ENCODE results near the gene TP53AIP1.
"Not testable (repeated sequence)": the region's sequence is repeated elsewhere in the genome, so short reads cannot be mapped to it uniquely, and the experiment has no call there.

The TP53AIP1 gene

DNA sequence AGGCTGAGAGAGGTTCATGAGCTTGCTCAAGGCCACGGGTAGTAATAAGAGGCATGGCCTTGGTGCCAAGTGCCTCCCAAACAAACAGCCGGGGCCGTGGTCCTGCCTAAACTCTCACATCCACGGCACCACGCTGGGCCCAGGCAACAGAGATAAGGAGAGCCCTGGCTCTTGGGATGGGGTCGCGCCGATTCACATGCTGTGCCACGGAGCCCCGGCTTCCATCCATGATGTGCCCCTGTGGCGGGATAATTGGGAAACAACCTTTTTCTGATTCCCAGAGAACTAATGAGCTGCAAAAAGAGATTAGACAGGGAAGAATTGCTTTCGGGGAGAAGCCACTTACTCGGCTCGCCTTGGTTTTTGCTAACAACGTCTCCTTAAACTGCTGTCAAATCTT is 22.0 kb downstream of the TP53AIP1 start:
- FAIRE-seq = no peak

DNA sequence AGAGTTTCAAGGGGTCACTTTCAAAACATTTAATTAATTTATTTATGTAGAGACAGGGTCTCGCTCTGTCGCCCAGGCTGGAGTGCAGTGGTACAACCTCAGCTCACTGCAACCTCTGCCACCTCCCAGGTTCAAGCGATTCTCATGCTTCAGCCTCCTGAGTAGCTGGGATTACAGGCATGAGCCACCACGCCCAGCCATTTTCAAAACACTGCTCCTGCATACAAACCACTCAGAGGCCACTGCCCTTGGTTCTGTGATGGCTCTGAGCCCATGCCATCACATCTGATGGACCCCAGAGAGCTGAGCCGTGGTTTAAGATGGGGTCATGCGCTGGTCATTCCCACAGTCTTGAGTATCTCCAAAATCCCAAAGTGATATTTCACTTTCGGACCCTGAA is 23.0 kb downstream of the TP53AIP1 start:
- DNase-seq (ENCODE audit: insufficient read length, low spot score); FAIRE-seq: not testable (repeated sequence)

More for the DNA sequence above, 22.0 kb downstream of the TP53AIP1 start:
- TF ChIP-seq POLR2AphosphoS5 (IDR thresholded peaks at IDR 0.05; ENCODE audit: low read depth, low read length) = no peak
- TF ChIP-seq POU2F2 (IDR thresholded peaks at IDR 0.05; ENCODE audit: low read depth, low read length) = no peak
- no peak for TF ChIP-seq SPI1 (IDR thresholded peaks at IDR 0.05; ENCODE audit: low read depth, low read length)
- no peak for DNase-seq (ENCODE audit: insufficient read length, low spot score)

DNA sequence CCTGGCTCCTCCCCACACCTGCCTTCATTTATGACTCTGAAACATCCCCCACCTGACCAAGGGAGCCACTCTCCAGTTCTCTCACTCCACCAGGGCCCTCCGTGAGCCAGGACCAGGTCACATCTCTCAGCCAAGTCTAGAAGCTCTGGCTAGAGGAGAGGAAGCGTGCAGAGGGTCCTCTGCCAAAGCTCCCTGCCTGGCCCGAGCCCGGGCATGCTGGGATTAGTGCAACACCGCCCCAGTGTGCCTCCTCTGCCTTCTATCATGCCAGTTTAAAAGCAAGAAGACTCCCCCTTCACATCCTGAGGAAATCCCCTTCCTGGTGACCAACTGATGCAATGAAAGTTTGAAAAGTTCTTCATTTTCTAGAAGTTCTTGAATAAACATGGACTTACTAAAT is 23.5 kb downstream of the TP53AIP1 start:
- FAIRE-seq = no peak
- DNase-seq (ENCODE audit: insufficient read length, low spot score) = no peak
- TF ChIP-seq POLR2A (IDR thresholded peaks at IDR 0.05; ENCODE audit: low read depth, low read length) (no peak), TAF1 (IDR thresholded peaks at IDR 0.05; ENCODE audit: low read depth, low read length) (no peak), POLR2AphosphoS5 (IDR thresholded peaks at IDR 0.05; ENCODE audit: low read depth, low read length) (no peak), POU2F2 (IDR thresholded peaks at IDR 0.05; ENCODE audit: low read depth, low read length) (no peak), SPI1 (IDR thresholded peaks at IDR 0.05; ENCODE audit: low read depth, low read length) (no peak), PAX5 (IDR thresholded peaks at IDR 0.05; ENCODE audit: insufficient read depth, low read length, severe bottlenecking) (no peak)

DNA sequence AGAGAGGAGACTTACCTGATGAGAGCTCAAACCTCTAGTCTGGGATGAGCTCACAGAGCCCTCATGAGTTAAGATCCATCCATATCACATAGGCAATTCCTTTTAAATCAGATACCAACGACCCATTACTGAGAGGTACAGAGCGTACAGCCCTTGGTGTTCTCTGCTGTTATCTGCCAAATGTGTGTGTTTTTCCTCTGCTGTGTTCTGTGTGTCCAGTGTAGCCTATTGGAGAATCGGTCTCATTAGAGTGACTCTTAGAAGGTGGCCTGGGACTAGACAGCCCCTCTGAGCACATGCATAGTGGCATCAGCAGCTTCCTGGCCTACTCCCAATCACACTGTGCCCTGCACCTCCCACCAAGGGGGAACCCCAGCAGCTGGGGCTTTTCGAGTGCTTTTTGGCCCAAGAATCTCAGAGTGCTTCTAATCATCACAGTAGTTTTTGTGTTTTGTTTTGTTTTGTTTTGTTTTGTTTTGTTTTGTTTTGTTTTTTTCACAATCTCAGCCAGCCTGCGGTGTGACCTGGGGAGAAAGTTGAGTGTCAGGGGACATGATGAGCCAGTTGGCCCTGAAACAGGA is 25.4 kb downstream of the TP53AIP1 start:
- FAIRE-seq (no peak), DNase-seq (ENCODE audit: insufficient read length, low spot score) (no peak)
- TF ChIP-seq POU2F2 (IDR thresholded peaks at IDR 0.05; ENCODE audit: low read depth, low read length) (no peak), POLR2A (IDR thresholded peaks at IDR 0.05; ENCODE audit: low read depth, low read length) (no peak), TAF1 (IDR thresholded peaks at IDR 0.05; ENCODE audit: low read depth, low read length) (no peak), POLR2AphosphoS5 (IDR thresholded peaks at IDR 0.05; ENCODE audit: low read depth, low read length) (no peak), SPI1 (IDR thresholded peaks at IDR 0.05; ENCODE audit: low read depth, low read length) (no peak), PAX5 (IDR thresholded peaks at IDR 0.05; ENCODE audit: insufficient read depth, low read length, severe bottlenecking) (no peak)

DNA sequence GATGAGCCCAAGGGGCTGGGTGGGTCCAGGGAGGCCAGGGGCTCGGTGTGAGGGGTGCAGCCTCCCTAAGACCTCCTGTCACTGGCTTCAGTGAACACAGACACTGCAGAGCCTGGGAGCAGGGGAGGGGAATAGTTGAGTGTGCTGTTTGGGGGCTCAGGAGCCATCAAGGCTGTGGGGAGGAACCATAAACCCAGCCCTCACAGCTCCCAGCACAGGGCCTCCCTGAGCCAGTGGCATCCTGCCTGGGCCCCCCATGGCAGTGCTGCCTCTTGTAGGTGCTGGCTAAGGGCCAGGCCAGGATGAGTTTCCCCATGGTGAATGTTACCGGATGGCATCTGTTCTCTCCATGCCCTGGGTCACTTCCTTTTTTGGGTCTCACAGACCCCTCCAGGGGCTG is 26.0 kb downstream of the TP53AIP1 start:
- FAIRE-seq (no peak), DNase-seq (ENCODE audit: insufficient read length, low spot score) (no peak)
- no peak for TF ChIP-seq TAF1 (IDR thresholded peaks at IDR 0.05; ENCODE audit: low read depth, low read length)
- no peak for TF ChIP-seq POLR2A (IDR thresholded peaks at IDR 0.05; ENCODE audit: low read depth, low read length)
- no peak for TF ChIP-seq POU2F2 (IDR thresholded peaks at IDR 0.05; ENCODE audit: low read depth, low read length)

DNA sequence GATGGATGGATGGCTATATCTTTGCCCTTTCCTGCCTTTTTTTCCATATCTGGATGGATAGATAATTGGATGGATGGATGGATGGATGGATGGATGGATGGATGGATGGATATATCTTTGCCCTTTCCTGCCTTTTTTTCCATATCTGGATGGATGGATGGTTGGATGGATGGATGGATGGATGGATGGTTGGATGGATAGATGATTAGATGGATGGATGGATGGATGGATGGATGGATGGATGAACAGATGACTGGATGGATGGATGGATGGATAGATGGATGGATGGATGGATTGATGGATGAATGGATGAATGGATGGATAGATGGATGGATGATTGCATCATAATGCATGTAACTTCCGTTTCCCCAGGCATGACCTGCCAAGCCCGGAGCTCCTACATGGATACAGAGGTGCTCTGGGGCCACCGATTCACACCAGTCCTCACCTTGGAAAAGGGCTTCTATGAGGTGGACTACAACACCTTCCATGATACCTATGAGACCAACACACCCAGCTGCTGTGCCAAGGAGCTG is 26.6 kb downstream of the TP53AIP1 start:
- no peak for FAIRE-seq
- TF ChIP-seq POLR2AphosphoS5 (IDR thresholded peaks at IDR 0.05; ENCODE audit: low read depth, low read length) (no peak), PAX5 (IDR thresholded peaks at IDR 0.05; ENCODE audit: insufficient read depth, low read length, severe bottlenecking) (no peak), POU2F2 (IDR thresholded peaks at IDR 0.05; ENCODE audit: low read depth, low read length) (no peak), TAF1 (IDR thresholded peaks at IDR 0.05; ENCODE audit: low read depth, low read length) (no peak), POLR2A (IDR thresholded peaks at IDR 0.05; ENCODE audit: low read depth, low read length) (no peak), SPI1 (IDR thresholded peaks at IDR 0.05; ENCODE audit: low read depth, low read length) (no peak)
- no peak for DNase-seq (ENCODE audit: insufficient read length, low spot score)

DNA sequence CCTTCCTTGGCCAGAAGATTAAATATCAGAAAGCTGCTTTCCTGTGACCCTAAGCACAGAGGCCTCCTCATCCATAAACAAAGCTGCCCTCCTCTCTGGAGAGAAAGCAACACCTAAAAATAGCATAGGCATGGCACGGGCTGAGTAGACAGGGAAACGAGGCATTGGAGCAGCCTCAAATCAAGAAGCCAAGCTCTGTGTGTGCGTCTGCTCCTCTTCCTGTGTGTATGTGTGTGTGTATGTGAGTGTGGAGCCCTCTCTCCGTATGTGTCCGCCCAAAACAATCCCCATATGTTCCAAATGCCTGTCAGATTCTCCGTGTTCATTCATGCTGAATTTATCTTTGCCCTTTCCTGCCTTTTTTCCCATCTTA is 27.5 kb downstream of the TP53AIP1 start:
- DNase-seq (ENCODE audit: insufficient read length, low spot score) = no peak
- FAIRE-seq = no peak
- TF ChIP-seq PAX5 (IDR thresholded peaks at IDR 0.05; ENCODE audit: insufficient read depth, low read length, severe bottlenecking) = no peak
- TF ChIP-seq SPI1 (IDR thresholded peaks at IDR 0.05; ENCODE audit: low read depth, low read length) = no peak
- no peak for TF ChIP-seq POLR2AphosphoS5 (IDR thresholded peaks at IDR 0.05; ENCODE audit: low read depth, low read length)
- TF ChIP-seq POLR2A (IDR thresholded peaks at IDR 0.05; ENCODE audit: low read depth, low read length) = no peak
- no peak for TF ChIP-seq TAF1 (IDR thresholded peaks at IDR 0.05; ENCODE audit: low read depth, low read length)
- TF ChIP-seq POU2F2 (IDR thresholded peaks at IDR 0.05; ENCODE audit: low read depth, low read length) = no peak

DNA sequence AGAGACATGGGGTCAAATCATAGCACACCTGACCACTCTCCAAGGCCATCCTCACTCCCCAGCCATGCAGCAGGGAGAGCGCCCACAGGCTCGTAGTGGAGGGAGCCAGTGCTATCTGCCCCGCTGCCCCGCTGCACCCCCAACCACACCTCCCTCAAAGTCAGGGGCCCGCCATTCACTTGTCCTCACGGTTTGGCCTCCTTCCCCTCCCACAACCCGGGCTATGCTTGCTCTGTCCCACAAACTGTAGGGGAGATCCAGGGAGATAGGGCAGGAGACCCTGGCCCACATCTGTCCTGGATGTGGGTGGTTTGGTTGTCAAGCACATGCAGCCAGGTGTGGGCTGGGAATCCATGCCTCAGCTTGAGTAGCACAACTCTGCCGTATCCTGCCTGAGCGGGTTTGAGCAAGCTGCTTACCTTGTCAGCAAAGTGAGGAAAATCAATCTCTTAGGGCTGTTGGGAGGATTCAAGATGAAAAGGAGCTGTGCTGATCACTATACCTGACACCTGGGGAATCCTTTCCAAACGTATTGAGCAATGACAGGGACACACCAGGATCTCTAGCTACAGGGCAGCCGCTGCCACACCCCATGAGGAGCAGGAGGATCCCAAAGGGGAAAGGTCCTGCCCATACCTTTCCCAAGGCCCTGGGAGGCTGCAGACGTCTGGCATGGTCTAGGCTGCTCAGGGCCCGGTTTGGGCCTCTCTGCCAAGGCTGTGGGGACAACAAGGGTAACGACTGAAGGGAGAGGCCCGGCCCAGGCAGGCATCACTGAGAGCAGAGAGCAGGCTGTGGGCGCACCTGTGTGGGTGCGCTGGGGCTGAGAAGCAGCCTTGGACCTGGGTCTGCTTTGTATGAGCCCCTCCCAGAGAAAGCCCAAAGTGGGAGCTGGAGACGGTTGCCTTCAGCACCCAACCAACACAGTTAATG is 28.2 kb downstream of the TP53AIP1 start:
- DNase-seq (ENCODE audit: insufficient read length, low spot score) (no peak), FAIRE-seq (no peak)
- no peak for TF ChIP-seq POLR2AphosphoS5 (IDR thresholded peaks at IDR 0.05; ENCODE audit: low read depth, low read length)
- TF ChIP-seq POLR2A (IDR thresholded peaks at IDR 0.05; ENCODE audit: low read depth, low read length) = no peak
- TF ChIP-seq PAX5 (IDR thresholded peaks at IDR 0.05; ENCODE audit: insufficient read depth, low read length, severe bottlenecking) = no peak
- TF ChIP-seq SPI1 (IDR thresholded peaks at IDR 0.05; ENCODE audit: low read depth, low read length) = no peak
- TF ChIP-seq POU2F2 (IDR thresholded peaks at IDR 0.05; ENCODE audit: low read depth, low read length) = no peak

DNA sequence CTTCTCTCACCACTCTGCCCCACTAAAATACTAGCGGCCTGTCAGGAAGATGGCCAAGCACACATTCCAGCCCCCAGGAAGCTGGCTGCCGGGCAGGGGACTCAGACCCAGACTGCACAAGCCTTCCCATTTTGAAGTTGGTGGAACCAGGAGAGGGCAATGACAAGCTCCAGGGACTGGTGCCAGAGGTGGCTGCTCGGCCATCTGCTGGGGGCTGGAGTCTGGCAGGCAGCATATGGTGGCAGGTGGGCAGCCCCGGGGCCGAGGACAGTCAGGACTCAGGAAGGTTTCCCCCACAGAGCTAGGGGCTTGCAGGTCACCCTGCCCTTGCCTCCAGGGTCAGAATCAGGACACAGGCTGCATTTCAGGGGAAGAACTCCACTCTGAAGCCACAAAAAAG is 28.9 kb downstream of the TP53AIP1 start:
- DNase-seq (ENCODE audit: insufficient read length, low spot score) = no peak
- no peak for TF ChIP-seq TAF1 (IDR thresholded peaks at IDR 0.05; ENCODE audit: low read depth, low read length)
- TF ChIP-seq POLR2AphosphoS5 (IDR thresholded peaks at IDR 0.05; ENCODE audit: low read depth, low read length) = no peak
- TF ChIP-seq SPI1 (IDR thresholded peaks at IDR 0.05; ENCODE audit: low read depth, low read length) = no peak
- no peak for TF ChIP-seq POLR2A (IDR thresholded peaks at IDR 0.05; ENCODE audit: low read depth, low read length)
- no peak for TF ChIP-seq PAX5 (IDR thresholded peaks at IDR 0.05; ENCODE audit: insufficient read depth, low read length, severe bottlenecking)
- no peak for TF ChIP-seq POU2F2 (IDR thresholded peaks at IDR 0.05; ENCODE audit: low read depth, low read length)
- no peak for FAIRE-seq

DNA sequence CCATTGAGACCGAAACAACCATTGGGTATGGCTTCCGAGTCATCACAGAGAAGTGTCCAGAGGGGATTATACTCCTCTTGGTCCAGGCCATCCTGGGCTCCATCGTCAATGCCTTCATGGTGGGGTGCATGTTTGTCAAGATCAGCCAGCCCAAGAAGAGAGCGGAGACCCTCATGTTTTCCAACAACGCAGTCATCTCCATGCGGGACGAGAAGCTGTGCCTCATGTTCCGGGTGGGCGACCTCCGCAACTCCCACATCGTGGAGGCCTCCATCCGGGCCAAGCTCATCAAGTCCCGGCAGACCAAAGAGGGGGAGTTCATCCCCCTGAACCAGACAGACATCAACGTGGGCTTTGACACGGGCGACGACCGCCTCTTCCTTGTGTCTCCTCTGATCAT is 31.0 kb downstream of the TP53AIP1 start:
- FAIRE-seq (no peak), DNase-seq (ENCODE audit: insufficient read length, low spot score) (no peak)
- TF ChIP-seq PAX5 (IDR thresholded peaks at IDR 0.05; ENCODE audit: insufficient read depth, low read length, severe bottlenecking) = no peak
